Kidney (tissue), 14 donors: ENCODE data around the gene WRNIP1. TPM values are rescaled to one million over a fixed set of nuclear protein-coding genes. Genes with fewer than 3 reads are reported as not detected.
"Not testable (repeated sequence)": the region's sequence is repeated elsewhere in the genome, so short reads cannot be mapped to it uniquely, and the experiment has no call there.

Experiments used
- DNase-seq, 5 donors: peaks; one replicate each; pipeline ENCODE4 v3.0.0-alpha.2; 2013 to 2020
- FAIRE-seq: peaks from 2 replicates; lab custom pipeline; 2012; peaks lifted over from hg19 to GRCh38; lab: Jason Lieb, UNC
- H3K27ac ChIP-seq, 2 donors: one replicate each; pipeline ENCODE4 v1.7.0; 2013; ENCODE audit warnings: low read depth in 2 of 2, low read length in 2 of 2, inconsistent platforms in 1 of 2
- H3K27me3 ChIP-seq: one replicate; pipeline ENCODE4 v1.7.1; 2013; ENCODE audit warnings: low read length, inconsistent platforms; ENCODE audit not compliant: control insufficient read depth, insufficient read depth
- H3K36me3 ChIP-seq, 3 donors: one replicate each; pipeline versions ENCODE4 v1.7.0 to v1.7.1; 2013; ENCODE audit warnings: low read length in 3 of 3, control low read depth in 1 of 3, inconsistent platforms in 1 of 3; ENCODE audit not compliant: insufficient read depth in 3 of 3, control insufficient read depth in 2 of 3
- H3K4me1 ChIP-seq, 3 donors: one replicate each; pipeline versions ENCODE4 v1.7.0 to v1.7.1; 2013; ENCODE audit warnings: low read length in 3 of 3, inconsistent platforms in 1 of 3, low read depth in 1 of 3; ENCODE audit not compliant: control insufficient read depth in 2 of 3, insufficient read depth in 2 of 3
- H3K4me3 ChIP-seq, 3 donors: one replicate each; pipeline versions ENCODE4 v1.7.0 to v1.8.1; 2013; ENCODE audit warnings: low read length in 3 of 3, control low read depth in 1 of 3, inconsistent platforms in 1 of 3
- H3K9ac ChIP-seq, 3 donors: one replicate each; pipeline versions ENCODE4 v1.7.0 to v1.7.1; 2013; ENCODE audit warnings: low read length in 3 of 3, control low read depth in 1 of 3, inconsistent platforms in 1 of 3
- H3K9me3 ChIP-seq, 3 donors: one replicate each; pipeline versions ENCODE4 v1.7.0 to v1.7.1; 2013; ENCODE audit warnings: low read length in 3 of 3, control low read depth in 1 of 3, inconsistent platforms in 1 of 3; ENCODE audit not compliant: control insufficient read depth in 2 of 3, insufficient read depth in 1 of 3
- intact Hi-C: fragments of 100-400 bp; cut with DNase I; formaldehyde crosslinking; loops from one replicate; pipeline ENCODE4 v1.11.1; 2022
- polyA plus RNA-seq: library from polyadenylated mRNA; stranded (reverse); fragments of 350-450 nt; fragmentation: Illumina TruSeq; extraction: RNeasy Lipid Tissue Mini Kit (QIAGEN cat#74804); gene quantifications from one replicate; pipeline ENCODE4 v1.2.3, GENCODE V29; 2014; ENCODE audit warnings: low read depth, low replicate concordance; ENCODE audit not compliant: insufficient read depth
- total RNA-seq: library from RNA; stranded (reverse); fragmentation: NEBNext Ultra II Directional; extraction: Animal tissue kit (Norgen Biotek cat#: 25700); gene quantifications from one replicate; pipeline ENCODE4 v1.2.1, GENCODE V29; 2021
- TF ChIP-seq, protein P1 (sequence below): IDR thresholded peaks from 3 replicates; pipeline ENCODE4 v1.5.1; 2012; ENCODE audit warnings: mild to moderate bottlenecking, moderate library complexity, borderline replicate concordance; ENCODE audit not compliant: insufficient read depth; ENCODE audit errors: extremely low read depth
- donor health status: control.
- donor health status: control.
- donor health status: control.
- donor health status: control.
- donor health status: control.
- donor health status: DM: yes; HTN: yes; CAD: no.
- donor health status: Normal renal cell carcinoma (clear cell type).

Gene WRNIP1
- total and polyA plus RNA-seq, 2 donors from 2014 or later = 38.0 to 46.3 TPM

DNA sequence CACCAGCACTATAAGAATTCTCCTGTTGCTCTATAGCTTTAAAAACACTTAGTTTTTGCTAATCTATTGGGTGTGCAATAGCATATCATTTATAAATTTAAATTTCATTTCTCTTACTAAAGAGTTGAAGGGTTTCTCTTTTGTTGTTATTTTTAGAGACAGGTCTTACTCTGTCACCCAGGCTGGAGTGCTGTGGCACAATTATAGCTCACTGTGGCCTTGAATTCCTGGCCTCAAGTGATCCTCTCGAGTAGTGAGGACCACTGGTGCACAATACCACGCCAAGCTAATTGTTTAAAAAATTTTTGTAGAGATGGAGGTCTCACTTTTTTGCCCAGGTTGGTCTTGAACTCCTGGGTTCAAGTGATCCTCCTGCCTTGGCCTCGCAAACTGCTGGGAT is 6.2 kb upstream of the WRNIP1 start:
- no peak overlapping the region for H3K4me3 ChIP-seq
- no peak overlapping the region for H3K27ac ChIP-seq
- no peaks in the 10 kb centered on the region for H3K27me3 ChIP-seq
- no peak for FAIRE-seq
- intact Hi-C loops = no loop called here
- TF ChIP-seq, protein P1, sequence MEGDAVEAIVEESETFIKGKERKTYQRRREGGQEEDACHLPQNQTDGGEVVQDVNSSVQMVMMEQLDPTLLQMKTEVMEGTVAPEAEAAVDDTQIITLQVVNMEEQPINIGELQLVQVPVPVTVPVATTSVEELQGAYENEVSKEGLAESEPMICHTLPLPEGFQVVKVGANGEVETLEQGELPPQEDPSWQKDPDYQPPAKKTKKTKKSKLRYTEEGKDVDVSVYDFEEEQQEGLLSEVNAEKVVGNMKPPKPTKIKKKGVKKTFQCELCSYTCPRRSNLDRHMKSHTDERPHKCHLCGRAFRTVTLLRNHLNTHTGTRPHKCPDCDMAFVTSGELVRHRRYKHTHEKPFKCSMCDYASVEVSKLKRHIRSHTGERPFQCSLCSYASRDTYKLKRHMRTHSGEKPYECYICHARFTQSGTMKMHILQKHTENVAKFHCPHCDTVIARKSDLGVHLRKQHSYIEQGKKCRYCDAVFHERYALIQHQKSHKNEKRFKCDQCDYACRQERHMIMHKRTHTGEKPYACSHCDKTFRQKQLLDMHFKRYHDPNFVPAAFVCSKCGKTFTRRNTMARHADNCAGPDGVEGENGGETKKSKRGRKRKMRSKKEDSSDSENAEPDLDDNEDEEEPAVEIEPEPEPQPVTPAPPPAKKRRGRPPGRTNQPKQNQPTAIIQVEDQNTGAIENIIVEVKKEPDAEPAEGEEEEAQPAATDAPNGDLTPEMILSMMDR = no peak
- H3K9me3 ChIP-seq = no peaks in the 10 kb centered on the region
- no peak for DNase-seq
- H3K9ac ChIP-seq = no peak overlapping the region
- no peaks in the 10 kb centered on the region for H3K36me3 ChIP-seq
- peaks cover 0 to 9% (median 0%) of the 10 kb centered on the region in 3 donors for H3K4me1 ChIP-seq

DNA sequence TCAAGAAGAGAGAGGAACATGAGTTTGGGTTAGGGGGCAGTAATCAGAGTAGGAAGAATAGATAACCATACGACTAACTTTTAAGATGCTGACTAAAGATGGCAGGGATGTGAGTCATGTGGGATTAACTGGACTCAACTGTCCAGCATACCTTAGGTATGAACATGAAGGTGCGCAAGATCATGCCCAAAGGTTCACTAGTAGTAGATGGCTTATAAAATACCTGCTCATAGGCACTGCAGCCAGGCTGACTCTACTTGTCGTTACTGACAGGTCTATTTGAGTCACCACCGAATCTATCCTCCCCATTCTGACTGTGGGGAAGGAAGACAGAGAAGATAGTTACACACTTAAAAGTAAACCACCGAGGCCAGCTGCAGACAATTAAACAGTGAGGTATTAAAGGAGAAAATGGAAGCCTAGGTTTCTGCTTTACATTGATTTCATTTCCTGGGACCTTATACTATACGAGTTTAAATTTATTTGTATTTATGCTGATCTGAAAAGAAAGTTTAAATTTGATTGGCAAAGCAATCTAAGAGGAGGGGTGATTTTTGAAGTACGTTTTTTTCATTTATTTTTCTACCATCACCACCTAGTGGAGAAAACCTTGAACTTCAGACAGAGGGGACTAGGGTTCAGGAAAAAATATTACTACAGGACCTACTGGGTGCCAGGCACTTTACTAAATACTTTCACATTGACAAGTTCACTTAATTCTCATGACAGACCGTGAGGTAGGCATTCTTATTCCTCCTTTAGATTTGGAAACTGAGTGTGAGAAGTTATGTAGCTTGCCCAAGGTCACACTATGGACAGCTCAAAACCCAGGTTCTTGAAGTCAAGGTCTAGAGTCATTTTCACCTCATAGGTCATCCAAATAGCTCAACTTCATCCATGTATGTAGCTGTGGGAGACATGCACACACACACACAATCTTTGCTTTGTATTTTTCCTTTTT is 4.0 kb upstream of the WRNIP1 start:
- FAIRE-seq = no peak

DNA sequence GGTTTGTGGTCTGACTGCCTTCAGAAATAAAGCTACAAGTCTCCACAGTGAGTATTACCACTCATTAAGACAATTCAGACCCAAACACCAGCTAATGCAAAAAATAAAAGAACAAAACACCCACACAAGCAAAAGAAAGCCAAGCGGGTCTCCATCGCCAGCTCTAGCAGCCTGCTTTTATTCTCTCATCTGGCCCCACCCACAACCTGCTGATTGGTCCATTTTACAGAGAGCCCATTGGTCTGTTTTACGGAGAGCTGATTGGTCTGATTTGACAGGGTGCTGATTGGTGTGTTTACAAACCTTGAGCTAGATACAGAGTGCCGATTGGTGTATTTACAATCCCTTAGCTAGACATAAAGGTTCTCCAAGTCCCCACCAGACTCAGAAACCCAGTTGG is 2.3 kb upstream of the WRNIP1 start:
- H3K9me3 ChIP-seq, H3K27ac ChIP-seq, H3K9ac ChIP-seq, H3K4me1 ChIP-seq, FAIRE-seq, intact Hi-C loops, H3K27me3 ChIP-seq, DNase-seq, H3K36me3 ChIP-seq: not testable (repeated sequence)
- peak overlapping the region in 2 of 3 donors; percentile 14 to 74 for H3K4me3 ChIP-seq

More for the DNA sequence above, 4.0 kb upstream of the WRNIP1 start:
- Histone ChIP-seq H3K9ac (no peak overlapping the region), H3K9me3 (no peaks in the 10 kb centered on the region), H3K4me1 (peaks cover 0 to 9% (median 0%) of the 10 kb centered on the region in 3 donors), H3K36me3 (no peaks in the 10 kb centered on the region), H3K27me3 (no peaks in the 10 kb centered on the region), H3K27ac (no peak overlapping the region), H3K4me3 (no peak overlapping the region)
- intact Hi-C loops = no loop called here
- TF ChIP-seq, protein P1 = peak; percentile 5
- DNase-seq = no peak

DNA sequence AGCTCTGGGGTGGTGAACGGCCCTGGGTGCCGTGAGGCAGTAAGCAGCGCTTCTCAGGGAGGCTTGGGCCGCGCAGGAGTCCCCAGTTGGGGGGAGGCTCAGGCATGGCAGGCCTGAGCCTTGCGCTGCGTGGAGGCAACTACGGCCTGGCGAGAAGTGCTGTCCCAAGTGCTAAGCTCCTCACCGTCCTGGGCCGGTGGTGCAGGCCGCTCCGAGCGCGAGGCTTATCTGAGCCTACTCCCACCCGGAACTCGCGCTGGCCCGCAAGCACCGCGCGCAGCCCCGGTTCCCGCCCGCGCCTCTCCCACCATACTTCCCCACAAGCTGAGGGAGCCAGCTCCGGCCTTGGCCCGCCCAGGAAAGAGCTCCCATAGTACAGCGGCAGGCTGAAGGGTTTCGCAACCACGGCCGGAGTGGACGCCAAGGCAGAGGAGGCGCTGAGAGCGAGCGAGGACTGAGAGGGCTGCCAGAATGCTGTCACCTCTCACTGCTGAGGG is 1.8 kb upstream of the WRNIP1 start:
- peak in 2 of 5 donors; percentile 71 to 87 for DNase-seq
- peak overlapping the region in 2 of 3 donors; percentile 47 to 74 for H3K4me3 ChIP-seq

More for the DNA sequence above, 1.8 kb upstream of the WRNIP1 start:
- Histone ChIP-seq H3K36me3 (no peaks in the 10 kb centered on the region), H3K4me1 (peaks cover 3 to 13% (median 3%) of the 10 kb centered on the region in 3 donors), H3K9ac (no peak overlapping the region), H3K27me3 (no peaks in the 10 kb centered on the region), H3K9me3 (no peaks in the 10 kb centered on the region), H3K27ac (peak overlapping the region; percentile 13 to 58)
- TF ChIP-seq, protein P1 = no peak
- intact Hi-C loops = no loop called here
- no peak for FAIRE-seq
